NB4 (cell line): Measurements from ENCODE around the gene HPCAL4.

Experiments
- CTCF ChIP-seq: IDR thresholded peaks from one replicate; pipeline ENCODE4 v1.5.1; 2012; ENCODE audit warnings: low read depth, low read length
- POLR2A ChIP-seq: IDR thresholded peaks from 2 replicates; pipeline ENCODE4 v1.6.1; 2011; ENCODE audit warnings: mild to moderate bottlenecking; ENCODE audit not compliant: insufficient read length; ENCODE audit errors: extremely low read depth

GRCh38 chr1:39677645-39678044 lies 13.6 kb downstream of the HPCAL4 start:
- TF ChIP-seq CTCF (no peak), POLR2A (no peak)
